Activated CD4-positive, alpha-beta T cell treated with anti-CD3 and anti-CD28 coated beads, Interleukin-2, amount 10 ng/mL, durations not matched to agents 7 days and 5 days (primary cell): ENCODE data around the gene TAX1BP1. TPM values are rescaled to one million over a fixed set of nuclear protein-coding genes. Genes with fewer than 3 reads are reported as not detected.

Experiments used
- CTCF ChIA-PET: fragments of 350-600 bp; sonication (Branson Sonifier 250); formaldehyde crosslinking; loops from one replicate; lab custom pipeline; 2021; ENCODE audit warnings: antibody characterized with exemption; lab: Charles Lee
- POLR2A ChIA-PET: fragments of 350-600 bp; sonication (Branson Sonifier 250); formaldehyde crosslinking; loops from one replicate; lab custom pipeline; 2021; ENCODE audit warnings: antibody characterized with exemption; lab: Charles Lee
- DNase-seq: peaks from one replicate; pipeline ENCODE4 v3.0.0-alpha.2; 2020
- H3K27ac Mint-ChIP-seq: one replicate; pipeline ENCODE4 v1.8.0; 2021; ENCODE audit warnings: mild to moderate bottlenecking, moderate library complexity, mixed read lengths
- H3K27me3 Mint-ChIP-seq: one replicate; pipeline ENCODE4 v1.8.0; 2021; ENCODE audit warnings: mixed read lengths
- H3K36me3 Mint-ChIP-seq: one replicate; pipeline ENCODE4 v1.8.0; 2021; ENCODE audit warnings: low read depth, mixed read lengths
- H3K4me1 Mint-ChIP-seq: one replicate; pipeline ENCODE4 v1.8.0; 2021; ENCODE audit warnings: mixed read lengths
- H3K4me3 Mint-ChIP-seq: one replicate; pipeline ENCODE4 v1.8.0; 2021; ENCODE audit warnings: mild to moderate bottlenecking, moderate library complexity, mixed read lengths
- H3K9me3 Mint-ChIP-seq: one replicate; pipeline ENCODE4 v1.8.0; 2021; ENCODE audit warnings: mixed read lengths
- total RNA-seq, 2 experiments: library from RNA; stranded (reverse); gene quantifications; one replicate each; pipeline ENCODE4 v1.2.3, GENCODE V29; 2021

TAX1BP1 gene
- total RNA-seq, 2 experiments from 2014 or later = 58.8 to 65.1 TPM

DNA sequence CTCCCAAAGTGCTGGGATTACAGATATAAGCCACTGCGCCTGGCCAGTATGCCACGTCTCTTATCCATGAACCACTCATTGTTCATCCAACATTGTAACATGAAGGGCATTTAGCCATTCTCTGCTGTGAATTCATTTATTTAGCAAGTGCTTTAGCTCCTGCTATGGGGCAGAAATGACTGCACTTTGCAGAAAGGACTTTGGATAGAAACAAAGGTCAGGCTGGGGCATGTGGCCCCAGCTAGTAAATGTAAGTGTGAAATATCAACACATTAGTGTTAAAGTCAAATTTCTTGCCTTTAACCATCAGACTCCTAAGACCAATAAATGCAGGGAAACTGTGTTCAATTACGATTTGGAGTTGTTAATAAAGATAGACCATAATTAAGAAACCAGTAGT lies 27.7 kb upstream of the TAX1BP1 start:
- Mint-ChIP-seq H3K27ac (no peak overlapping the region), H3K36me3 (no peaks in the 10 kb centered on the region), H3K4me1 (no peaks in the 10 kb centered on the region), H3K27me3 (peaks cover 9% of the 10 kb centered on the region), H3K9me3 (no peaks in the 10 kb centered on the region), H3K4me3 (no peak overlapping the region)
- DNase-seq = no peak
- ChIA-PET CTCF (no interaction called here), POLR2A (no interaction called here)

DNA sequence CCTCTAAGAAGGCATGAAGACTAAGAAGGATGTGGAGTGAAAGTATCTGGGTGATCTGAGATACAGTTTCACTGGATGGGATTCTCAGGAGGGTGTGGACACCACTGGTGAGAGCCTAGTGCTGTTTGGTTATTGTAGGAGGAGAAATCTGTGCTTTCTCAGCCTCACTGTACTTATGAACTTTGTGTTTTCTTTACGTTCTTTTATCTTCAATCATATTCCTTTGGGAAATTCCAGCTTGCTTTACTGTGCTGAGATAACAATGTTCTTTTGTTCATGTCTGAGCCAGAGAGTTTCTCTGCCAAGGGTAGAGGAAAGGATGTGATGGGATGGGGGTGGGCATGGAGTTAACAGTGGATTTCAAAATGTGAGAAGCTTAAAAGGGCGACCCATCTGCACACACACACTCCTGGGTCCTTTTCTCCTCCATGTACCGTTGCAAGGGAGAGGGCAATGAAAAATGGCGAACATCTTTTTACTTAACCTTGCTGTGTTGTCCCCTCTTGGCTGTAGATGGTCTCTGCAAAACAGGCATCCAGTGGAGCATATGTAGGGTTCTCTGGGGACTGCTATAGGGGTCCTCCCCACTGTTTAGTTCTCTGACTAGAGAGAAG lies 25.0 kb upstream of the TAX1BP1 start:
- H3K9me3 Mint-ChIP-seq = no peaks in the 10 kb centered on the region
- no peak overlapping the region for H3K4me3 Mint-ChIP-seq
- no peaks in the 10 kb centered on the region for H3K36me3 Mint-ChIP-seq
- DNase-seq = no peak
- ChIA-PET CTCF (interaction anchor here (1.5 kb wide), 1 partner anchor 14 kb away, joined by 4 read pairs; no protein-coding TSS in a partner anchor), POLR2A (no interaction called here)
- H3K4me1 Mint-ChIP-seq = no peaks in the 10 kb centered on the region
- no peak overlapping the region for H3K27ac Mint-ChIP-seq
- peaks cover 13% of the 10 kb centered on the region for H3K27me3 Mint-ChIP-seq

DNA sequence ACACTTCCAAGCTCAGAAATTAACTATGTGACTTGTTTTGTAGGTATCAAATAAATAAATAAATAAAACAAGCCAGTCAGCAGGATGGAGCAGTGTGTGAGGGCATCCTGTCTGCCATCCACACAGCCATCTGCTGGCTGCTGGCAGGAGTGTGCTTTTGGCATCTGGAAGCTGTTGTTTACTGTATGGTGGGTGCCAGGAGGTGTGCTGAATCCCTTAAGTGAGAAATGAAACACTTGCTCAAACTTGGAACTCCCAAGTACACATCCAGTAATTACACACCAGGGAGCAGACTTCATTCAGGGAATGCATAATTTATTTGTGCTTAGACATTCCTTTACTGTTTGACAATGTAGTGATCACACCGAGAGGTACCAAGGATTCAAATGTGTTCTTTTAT lies 16.9 kb upstream of the TAX1BP1 start:
- DNase-seq = no peak
- Mint-ChIP-seq H3K9me3 (no peaks in the 10 kb centered on the region), H3K36me3 (no peaks in the 10 kb centered on the region), H3K27me3 (peaks cover 2% of the 10 kb centered on the region), H3K4me1 (peaks cover 4% of the 10 kb centered on the region), H3K4me3 (no peak overlapping the region), H3K27ac (no peak overlapping the region)
- CTCF ChIA-PET = interaction anchor here (1.5 to 2.3 kb wide), 2 partner anchors 12 to 17 kb away, joined by 3 to 7 read pairs; partner anchors contain the start of gene TAX1BP1
- POLR2A ChIA-PET = no interaction called here

DNA sequence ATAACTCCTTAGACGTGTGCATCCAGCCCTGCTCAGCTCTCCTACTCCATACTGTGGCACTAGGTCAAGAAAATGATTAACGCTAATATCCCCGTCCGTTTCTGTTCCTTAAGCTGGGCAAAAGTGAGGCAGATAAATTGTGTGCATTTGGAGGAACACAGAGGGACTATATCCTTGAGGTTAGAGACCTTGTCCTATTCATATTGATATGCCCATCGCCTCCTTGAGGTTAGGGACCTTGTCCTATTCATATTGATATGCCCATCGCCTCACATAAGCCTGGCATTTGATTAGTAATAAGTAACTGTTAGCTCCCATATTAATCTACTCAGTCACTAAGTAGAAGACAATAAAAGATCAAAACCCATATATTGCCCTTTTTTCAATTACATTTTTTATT lies 12.9 kb upstream of the TAX1BP1 start:
- no peaks in the 10 kb centered on the region for H3K36me3 Mint-ChIP-seq
- no peak overlapping the region for H3K27ac Mint-ChIP-seq
- H3K27me3 Mint-ChIP-seq = no peaks in the 10 kb centered on the region
- no peaks in the 10 kb centered on the region for H3K9me3 Mint-ChIP-seq
- no peak for DNase-seq
- POLR2A ChIA-PET = no interaction called here
- CTCF ChIA-PET = no interaction called here
- H3K4me3 Mint-ChIP-seq = no peak overlapping the region
- peaks cover 4% of the 10 kb centered on the region for H3K4me1 Mint-ChIP-seq

- Mint-ChIP-seq H3K36me3 (no peaks in the 10 kb centered on the region), H3K9me3 (no peaks in the 10 kb centered on the region), H3K4me3 (no peak overlapping the region), H3K27me3 (peaks cover 3% of the 10 kb centered on the region), H3K27ac (no peak overlapping the region), H3K4me1 (peaks cover 4% of the 10 kb centered on the region)
- CTCF ChIA-PET = interaction anchor here (0.5 to 1.5 kb wide), 2 partner anchors 15 to 19 kb away, joined by 3 to 4 read pairs; no protein-coding TSS in a partner anchor
- no peak for DNase-seq
- POLR2A ChIA-PET = no interaction called here
Measured at GRCh38 chr7:27730112-27730511, 9.8 kb upstream of the TAX1BP1 start.

GRCh38 chr7:27734583-27734982 lies 5.4 kb upstream of the TAX1BP1 start:
- no peak overlapping the region for H3K27ac Mint-ChIP-seq
- H3K4me3 Mint-ChIP-seq = no peak overlapping the region
- H3K27me3 Mint-ChIP-seq = peaks cover 3% of the 10 kb centered on the region
- DNase-seq = no peak
- no peaks in the 10 kb centered on the region for H3K36me3 Mint-ChIP-seq
- no peaks in the 10 kb centered on the region for H3K9me3 Mint-ChIP-seq
- ChIA-PET POLR2A (no interaction called here), CTCF (no interaction called here)
- peaks cover 7% of the 10 kb centered on the region for H3K4me1 Mint-ChIP-seq

DNA sequence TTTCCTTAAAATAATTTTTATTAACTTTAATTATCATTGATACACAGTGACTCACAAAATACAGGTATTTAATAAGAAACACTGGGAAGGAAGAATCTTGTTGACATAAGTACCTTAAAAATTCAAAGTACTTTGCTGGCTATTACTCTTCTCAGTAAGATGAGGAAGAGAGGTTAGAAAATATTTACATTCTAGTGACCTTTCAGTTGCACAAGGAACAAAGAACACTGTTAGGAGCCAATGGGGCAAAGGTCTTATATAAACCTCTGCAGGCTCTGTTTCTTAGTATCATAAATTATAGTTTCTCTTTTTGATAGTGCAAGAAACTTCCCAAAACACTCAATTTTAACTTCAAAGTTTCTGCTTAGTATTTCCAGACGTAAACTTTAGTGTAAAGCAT lies 4.8 kb upstream of the TAX1BP1 start:
- Mint-ChIP-seq H3K4me1 (peaks cover 7% of the 10 kb centered on the region), H3K36me3 (no peaks in the 10 kb centered on the region), H3K4me3 (no peak overlapping the region), H3K27me3 (peaks cover 3% of the 10 kb centered on the region), H3K27ac (no peak overlapping the region), H3K9me3 (no peaks in the 10 kb centered on the region)
- ChIA-PET POLR2A (no interaction called here), CTCF (interaction anchor here (1.0 kb wide), 1 partner anchor 12 kb away, joined by 3 read pairs; no protein-coding TSS in a partner anchor)
- no peak for DNase-seq

- Mint-ChIP-seq H3K4me1 (peaks cover 9% of the 10 kb centered on the region), H3K27me3 (peaks cover 3% of the 10 kb centered on the region), H3K4me3 (no peak overlapping the region), H3K9me3 (no peaks in the 10 kb centered on the region), H3K36me3 (peaks cover under 1% of the 10 kb centered on the region), H3K27ac (no peak overlapping the region)
- ChIA-PET CTCF (interaction anchor here (1.0 kb wide), 1 partner anchor 13 kb away, joined by 3 read pairs; no protein-coding TSS in a partner anchor), POLR2A (no interaction called here)
- DNase-seq = no peak
Measured at GRCh38 chr7:27735831-27736230, 4.1 kb upstream of the TAX1BP1 start.

DNA sequence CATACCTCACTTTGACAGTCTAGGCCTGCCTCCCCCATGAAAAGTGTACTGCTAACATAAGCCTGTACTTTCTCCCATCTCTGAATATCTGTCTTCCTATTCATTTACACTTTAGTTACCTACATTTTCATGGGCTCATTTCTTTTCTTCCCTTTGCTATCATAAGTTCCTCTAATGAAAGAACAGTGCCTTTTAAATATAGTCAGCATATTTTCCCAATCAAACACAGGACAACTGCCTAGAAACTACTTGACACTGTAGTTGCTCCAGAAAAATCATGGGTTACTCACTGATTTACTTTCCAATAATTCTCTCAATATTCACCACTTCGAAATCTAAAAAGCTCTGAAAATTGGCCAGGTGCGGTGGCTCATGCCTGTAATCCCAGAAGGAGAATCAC lies 2.8 kb upstream of the TAX1BP1 start:
- no peaks in the 10 kb centered on the region for H3K9me3 Mint-ChIP-seq
- H3K27me3 Mint-ChIP-seq = peaks cover 3% of the 10 kb centered on the region
- H3K4me1 Mint-ChIP-seq = peaks cover 19% of the 10 kb centered on the region
- ChIA-PET CTCF (no interaction called here), POLR2A (no interaction called here)
- DNase-seq = no peak
- no peak overlapping the region for H3K4me3 Mint-ChIP-seq
- no peak overlapping the region for H3K27ac Mint-ChIP-seq
- peaks cover 2% of the 10 kb centered on the region for H3K36me3 Mint-ChIP-seq

DNA sequence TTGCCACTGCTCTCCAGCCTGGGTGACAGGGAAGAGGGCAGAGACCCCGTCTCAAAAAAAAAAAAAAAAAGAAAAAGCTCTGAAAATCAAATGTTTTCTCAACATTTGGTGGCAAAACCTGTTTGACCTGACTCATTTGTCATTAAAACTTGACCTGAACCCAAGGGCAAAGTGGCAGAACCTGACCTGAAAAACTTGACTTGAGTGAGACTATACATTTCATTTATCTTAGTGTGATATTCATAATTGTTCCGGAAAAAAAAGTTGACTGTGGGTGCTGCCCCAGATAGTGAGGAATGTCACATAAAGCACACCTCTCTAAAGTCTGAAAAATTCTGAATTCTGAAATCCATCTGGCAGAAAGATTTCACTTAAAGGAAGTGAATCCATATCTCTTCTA lies 2.3 kb upstream of the TAX1BP1 start:
- Mint-ChIP-seq H3K9me3 (no peaks in the 10 kb centered on the region), H3K27me3 (peaks cover 3% of the 10 kb centered on the region), H3K4me3 (no peak overlapping the region), H3K27ac (no peak overlapping the region), H3K36me3 (peaks cover 2% of the 10 kb centered on the region), H3K4me1 (peaks cover 23% of the 10 kb centered on the region)
- no peak for DNase-seq
- ChIA-PET POLR2A (no interaction called here), CTCF (no interaction called here)

GRCh38 chr7:27739301-27739908 lies 557 bp upstream of the TAX1BP1 start:
- no peak for DNase-seq
- Mint-ChIP-seq H3K36me3 (peaks cover 2% of the 10 kb centered on the region), H3K4me3 (peak overlapping the region; percentile 92), H3K4me1 (peaks cover 25% of the 10 kb centered on the region), H3K9me3 (no peaks in the 10 kb centered on the region), H3K27ac (peak overlapping the region; percentile 99), H3K27me3 (peaks cover 3% of the 10 kb centered on the region)
- ChIA-PET CTCF (interaction anchor here (1.1 to 2.3 kb wide), 3 partner anchors 12 to 73 kb away, joined by 3 to 7 read pairs (median 4); no protein-coding TSS in a partner anchor), POLR2A (interaction anchor here (1.0 kb wide), 1 partner anchor 77 kb away, joined by 5 read pairs; the partner anchor contains the start of gene HIBADH)

- ChIA-PET POLR2A (no interaction called here), CTCF (interaction anchor here (0.7 to 2.3 kb wide), 4 partner anchors 11 to 168 kb away, joined by 3 to 7 read pairs (median 4); no protein-coding TSS in a partner anchor)
- Mint-ChIP-seq H3K9me3 (no peaks in the 10 kb centered on the region), H3K27me3 (no peaks in the 10 kb centered on the region), H3K4me3 (peak overlapping the region; percentile 92), H3K4me1 (peaks cover 30% of the 10 kb centered on the region), H3K27ac (peak overlapping the region; percentile 99), H3K36me3 (peaks cover 2% of the 10 kb centered on the region)
- DNase-seq = peak; percentile 88
Measured at GRCh38 chr7:27740449-27741086, 606 bp downstream of the TAX1BP1 start.
